Ovary (tissue), 9 donors: Measurements from ENCODE around the gene MYO1E. TPM values are rescaled to one million over a fixed set of nuclear protein-coding genes. Genes with fewer than 3 reads are reported as not detected.

ENCODE experiments used
- DNase-seq, 5 donors: peaks; one replicate each; pipeline ENCODE4 v3.0.0-alpha.2; 2019 to 2020
- H3K27ac ChIP-seq, 2 donors: fragments of 200-600 bp; one replicate each; pipeline versions ENCODE4 v1.5.1 to v1.8.0; 2019 to 2022
- H3K27me3 ChIP-seq: fragments of 200-600 bp; one replicate; pipeline ENCODE4 v1.8.0; 2022
- H3K36me3 ChIP-seq: fragments of 200-600 bp; sonication (generic); one replicate; pipeline ENCODE4 v1.5.1; 2019
- H3K4me1 ChIP-seq: one replicate; pipeline ENCODE4 v1.8.1; 2013; ENCODE audit warnings: mild to moderate bottlenecking, moderate library complexity; ENCODE audit not compliant: insufficient read depth
- H3K4me3 ChIP-seq: fragments of 200-600 bp; sonication (generic); one replicate; pipeline ENCODE4 v1.5.1; 2017
- H3K9me3 ChIP-seq, 2 donors: fragments of 200-600 bp in 1 of 2; sonication (generic) in 1 of 2; one replicate each; pipeline versions ENCODE4 v1.5.1 to v1.8.1; 2013 to 2019; ENCODE audit warnings: mild to moderate bottlenecking in 1 of 2, moderate library complexity in 1 of 2
- EP300 ChIP-seq: sonication (generic); formaldehyde crosslinking; IDR thresholded peaks from one replicate; pipeline ENCODE4 v1.6.1; 2017; ENCODE audit warnings: antibody characterized with exemption
- POLR2A ChIP-seq: fragments of 450-650 bp; IDR thresholded peaks from one replicate; pipeline ENCODE4 v1.6.1; 2017; ENCODE audit warnings: antibody characterized with exemption, mild to moderate bottlenecking, moderate library complexity
- WGBS, 3 donors: extraction: QIAGEN DNeasy Blood & Tissue Kit in 1 of 3; methylation state at CpG; one replicate each; pipeline versions ENCODE4 v1.1.5 to v1.1.7; 2013 to 2017; 5-methylcytosine and 5-hydroxymethylcytosine counted together
- intact Hi-C, 4 donors: fragments of 100-400 bp; cut with DNase I; formaldehyde crosslinking; loops; one replicate each; pipeline versions ENCODE4 v1.11.0 to v1.15.1; 2022 to 2023
- polyA plus RNA-seq, 2 donors: library from polyadenylated mRNA; stranded (reverse); fragments of 200-250 nt in 1 of 2; fragments of 350-450 nt in 1 of 2; fragmentation: Illumina TruSeq in 1 of 2; extraction: RNeasy Lipid Tissue Mini Kit (QIAGEN cat#74804) in 1 of 2; gene quantifications; one replicate each; pipeline ENCODE4 v1.2.3, GENCODE V29; 2013 to 2014
- total RNA-seq, 7 donors: library from RNA; depleted of rRNA in 2 of 7; stranded (reverse); fragments of >200 nt in 2 of 7; fragmentation: NEBNext Ultra II Directional in 3 of 7; extraction: Animal tissue kit (Norgen Biotek cat#: 25700) in 3 of 7; gene quantifications; one replicate each; pipeline versions ENCODE4 v1.1.0 to v1.2.4, GENCODE V29; 2016 to 2023
- TF ChIP-seq, protein P1 (sequence below), 3 donors: fragments of 450-650 bp in 2 of 3; fragments of 200-600 bp in 1 of 3; IDR thresholded peaks; one replicate each; pipeline versions ENCODE4 v1.5.1 to v1.8.0; 2016 to 2022; ENCODE audit warnings: antibody characterized with exemption in 3 of 3, mild to moderate bottlenecking in 1 of 3
- donor health status: DM: no; HTN: no; CAD: no; lungs with moderate emphysema.
- donor health status: DM: no; HTN: no; CAD: no.
- donor health status: Bipolar disorder and iron deficiency.
- donor health status: DM: yes; HTN: yes; CAD: no.
- donor health status: DM: no; HTN: no; CAD: no.
- donor health status: DM: yes; HTN: yes; CAD: no.

The MYO1E gene
- total and polyA plus RNA-seq, 9 donors: 11.6 to 96.0 (median 44.8) TPM

DNA sequence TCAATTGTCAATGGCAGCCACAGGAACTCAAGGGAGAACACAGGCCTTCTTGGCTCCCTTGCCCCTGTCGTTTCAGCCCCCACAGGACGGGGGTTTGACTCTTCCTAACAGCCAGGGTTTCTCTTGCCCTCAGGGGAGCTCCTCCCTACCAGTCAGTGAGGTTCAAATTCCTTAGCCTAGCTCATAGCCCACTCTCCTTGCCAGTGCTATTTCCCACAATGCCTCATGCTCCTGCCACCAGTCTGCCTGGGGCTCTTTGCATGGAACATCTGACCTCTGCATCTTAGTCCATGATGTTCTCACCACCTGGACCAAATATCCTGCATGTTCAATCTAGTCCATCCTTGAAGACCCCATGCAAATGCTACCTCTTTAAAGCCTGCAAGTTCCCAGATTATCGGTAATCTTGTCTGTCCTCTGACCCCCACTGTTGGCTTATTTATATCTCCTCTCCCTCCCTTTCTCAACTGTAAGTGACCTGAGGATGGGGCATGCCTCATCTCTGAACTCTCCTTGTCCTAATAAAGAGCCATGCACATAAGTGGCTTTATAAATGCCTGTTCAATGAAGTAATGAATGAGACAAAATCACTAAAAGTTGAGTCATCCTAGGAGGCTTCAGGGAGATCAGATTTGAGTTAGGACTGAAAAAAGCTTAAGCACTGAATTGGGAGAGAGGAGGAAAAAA lies 78.0 kb downstream of the MYO1E start:
- no peak overlapping the region for H3K4me3 ChIP-seq
- H3K4me1 ChIP-seq: peaks cover 4% of the 10 kb centered on the region
- DNase-seq: no peak
- H3K36me3 ChIP-seq: no peaks in the 10 kb centered on the region
- no peak overlapping the region for H3K27ac ChIP-seq
- no peak for TF ChIP-seq POLR2A
- no peak for TF ChIP-seq EP300
- TF ChIP-seq, protein P1, sequence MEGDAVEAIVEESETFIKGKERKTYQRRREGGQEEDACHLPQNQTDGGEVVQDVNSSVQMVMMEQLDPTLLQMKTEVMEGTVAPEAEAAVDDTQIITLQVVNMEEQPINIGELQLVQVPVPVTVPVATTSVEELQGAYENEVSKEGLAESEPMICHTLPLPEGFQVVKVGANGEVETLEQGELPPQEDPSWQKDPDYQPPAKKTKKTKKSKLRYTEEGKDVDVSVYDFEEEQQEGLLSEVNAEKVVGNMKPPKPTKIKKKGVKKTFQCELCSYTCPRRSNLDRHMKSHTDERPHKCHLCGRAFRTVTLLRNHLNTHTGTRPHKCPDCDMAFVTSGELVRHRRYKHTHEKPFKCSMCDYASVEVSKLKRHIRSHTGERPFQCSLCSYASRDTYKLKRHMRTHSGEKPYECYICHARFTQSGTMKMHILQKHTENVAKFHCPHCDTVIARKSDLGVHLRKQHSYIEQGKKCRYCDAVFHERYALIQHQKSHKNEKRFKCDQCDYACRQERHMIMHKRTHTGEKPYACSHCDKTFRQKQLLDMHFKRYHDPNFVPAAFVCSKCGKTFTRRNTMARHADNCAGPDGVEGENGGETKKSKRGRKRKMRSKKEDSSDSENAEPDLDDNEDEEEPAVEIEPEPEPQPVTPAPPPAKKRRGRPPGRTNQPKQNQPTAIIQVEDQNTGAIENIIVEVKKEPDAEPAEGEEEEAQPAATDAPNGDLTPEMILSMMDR (IDR thresholded peaks at IDR 0.05): no peak
- H3K27me3 ChIP-seq: no peaks in the 10 kb centered on the region
- H3K9me3 ChIP-seq: no peaks in the 10 kb centered on the region
- intact Hi-C loops: no loop called here
- WGBS, 3 donors: 71 to 90% (median 81%) methylated on average over 3 of the region's 3 CpGs

DNA sequence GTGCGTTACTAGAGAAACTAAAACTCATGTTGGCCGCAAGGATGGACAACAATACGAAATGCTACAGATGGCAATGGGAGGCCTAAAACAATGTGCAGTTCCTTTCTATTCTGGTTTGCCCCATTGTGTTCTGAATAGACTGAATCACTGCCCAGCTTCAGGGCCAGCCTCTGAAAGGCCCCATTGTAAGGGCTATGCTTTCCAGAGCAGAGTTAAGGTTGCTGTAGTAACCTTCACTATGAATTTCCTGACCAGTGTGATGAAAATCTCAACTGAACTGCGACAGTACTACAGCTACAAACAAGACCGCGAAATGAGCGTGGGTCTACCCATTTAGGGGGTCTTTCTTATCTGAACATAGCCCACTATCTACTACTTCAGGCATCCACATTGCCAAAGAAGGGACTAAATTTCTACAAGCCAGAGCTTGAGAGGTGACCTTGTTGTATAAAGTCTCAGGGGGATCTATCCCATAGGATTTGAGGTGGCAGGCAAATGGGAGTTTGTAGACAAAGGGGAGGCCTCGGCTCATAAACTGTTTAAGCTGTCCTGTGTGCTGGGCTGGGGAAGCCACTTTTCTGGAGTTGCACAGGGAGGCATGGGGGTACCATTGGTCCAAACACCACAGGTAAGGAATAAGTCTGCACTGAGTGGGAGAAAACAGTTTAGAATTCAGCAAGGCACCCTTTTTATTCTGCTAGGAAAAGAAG lies 80.1 kb downstream of the MYO1E start:
- no peak overlapping the region for H3K4me3 ChIP-seq
- WGBS, 3 donors: 92 to 95% (median 94%) methylated on average over 8 of the region's 8 CpGs
- peaks cover 4% of the 10 kb centered on the region for H3K4me1 ChIP-seq
- H3K27ac ChIP-seq: no peak overlapping the region
- no peaks in the 10 kb centered on the region for H3K36me3 ChIP-seq
- H3K9me3 ChIP-seq: no peaks in the 10 kb centered on the region
- TF ChIP-seq POLR2A: no peak
- TF ChIP-seq, protein P1 (IDR thresholded peaks at IDR 0.05): no peak
- no peak for TF ChIP-seq EP300
- intact Hi-C loops: no loop called here
- DNase-seq: no peak
- no peaks in the 10 kb centered on the region for H3K27me3 ChIP-seq

DNA sequence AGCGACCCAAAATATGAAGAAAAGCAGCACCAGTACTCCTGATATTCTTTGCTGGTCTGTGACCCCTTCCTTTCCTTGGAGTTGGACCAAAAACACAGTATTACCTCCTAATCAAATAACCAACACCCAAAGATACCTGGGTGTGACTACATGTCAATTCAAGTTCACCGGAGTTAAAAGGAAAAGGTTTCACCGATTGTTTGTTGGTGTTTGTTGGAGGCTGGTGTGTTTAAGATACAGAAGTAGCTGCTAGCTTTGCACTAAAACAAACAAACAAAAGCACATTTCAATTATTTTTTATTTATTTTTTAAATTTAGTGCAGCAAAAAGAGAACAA lies 81.5 kb downstream of the MYO1E start:
- intact Hi-C loops: no loop called here
- Histone ChIP-seq H3K27me3 (no peaks in the 10 kb centered on the region), H3K9me3 (no peaks in the 10 kb centered on the region), H3K36me3 (no peaks in the 10 kb centered on the region), H3K4me3 (no peak overlapping the region), H3K27ac (no peak overlapping the region), H3K4me1 (peaks cover 3% of the 10 kb centered on the region)
- no peak for DNase-seq
- no peak for TF ChIP-seq EP300
- no peak for TF ChIP-seq POLR2A
- TF ChIP-seq, protein P1 (IDR thresholded peaks at IDR 0.05): no peak
- WGBS, 3 donors: 88 to 92% (median 90%) methylated on average over 3 of the region's 3 CpGs

DNA sequence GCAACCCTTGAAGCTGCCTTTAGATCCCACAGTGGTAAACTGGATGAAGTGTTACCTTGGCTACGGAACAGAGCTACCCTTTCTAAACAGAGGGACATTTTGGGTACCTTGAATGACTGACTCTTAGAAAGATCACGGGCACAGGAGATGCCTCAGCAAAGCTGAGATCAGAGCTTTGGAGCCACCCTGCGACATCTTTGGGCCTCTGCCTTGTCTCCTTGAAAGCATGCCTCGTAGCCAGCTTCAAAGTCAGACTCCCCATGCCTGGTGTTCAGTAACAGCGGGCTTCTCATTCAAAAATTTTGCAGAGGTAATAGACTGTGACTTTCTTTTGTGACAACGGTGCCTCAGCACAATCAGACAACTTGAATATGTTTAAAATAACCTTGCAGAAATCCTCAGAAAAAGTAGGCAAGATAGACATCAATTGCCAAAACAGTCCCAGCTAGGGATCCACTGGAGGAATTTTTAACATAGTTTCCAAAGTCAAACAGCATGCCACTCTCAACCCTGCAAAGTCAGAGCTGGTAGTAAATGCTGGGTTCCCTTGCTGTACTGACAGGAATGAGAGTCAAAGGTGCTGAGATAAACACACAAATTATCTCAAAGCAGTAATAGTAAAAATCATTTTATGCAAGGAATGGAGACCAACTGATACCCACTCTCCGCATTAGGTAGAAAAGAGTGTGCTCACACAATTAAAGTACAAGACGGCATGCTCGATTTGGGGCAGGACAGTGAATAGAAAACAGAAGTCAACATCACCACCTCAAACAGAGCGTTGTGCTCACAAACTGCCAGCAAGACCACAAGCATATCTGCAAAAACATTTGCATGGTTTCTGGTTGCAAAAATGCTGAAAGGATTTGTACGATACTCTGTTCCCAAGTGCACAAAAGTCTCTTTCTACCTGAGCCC lies 82.1 kb downstream of the MYO1E start:
- H3K36me3 ChIP-seq: no peaks in the 10 kb centered on the region
- H3K9me3 ChIP-seq: no peaks in the 10 kb centered on the region
- H3K4me3 ChIP-seq: no peak overlapping the region
- WGBS, 3 donors: 85 to 87% (median 86%) methylated on average over 11 of the region's 11 CpGs
- no peak for DNase-seq
- no peak overlapping the region for H3K27ac ChIP-seq
- TF ChIP-seq, protein P1 (IDR thresholded peaks at IDR 0.05): no peak
- TF ChIP-seq EP300 (no peak), POLR2A (no peak)
- intact Hi-C loops: no loop called here
- H3K27me3 ChIP-seq: no peaks in the 10 kb centered on the region
- peaks cover 3% of the 10 kb centered on the region for H3K4me1 ChIP-seq
